HG03378 (cell line): ENCODE measurements around the gene IPO13.

Source experiments
- ATAC-seq: cut with Tn5 transposase; IDR thresholded peaks from one replicate; pipeline ENCODE4 v1.9.1; 2021; ENCODE audit warnings: mild to moderate bottlenecking, moderate library complexity; ENCODE audit not compliant: unreplicated experiment

Gene IPO13

DNA sequence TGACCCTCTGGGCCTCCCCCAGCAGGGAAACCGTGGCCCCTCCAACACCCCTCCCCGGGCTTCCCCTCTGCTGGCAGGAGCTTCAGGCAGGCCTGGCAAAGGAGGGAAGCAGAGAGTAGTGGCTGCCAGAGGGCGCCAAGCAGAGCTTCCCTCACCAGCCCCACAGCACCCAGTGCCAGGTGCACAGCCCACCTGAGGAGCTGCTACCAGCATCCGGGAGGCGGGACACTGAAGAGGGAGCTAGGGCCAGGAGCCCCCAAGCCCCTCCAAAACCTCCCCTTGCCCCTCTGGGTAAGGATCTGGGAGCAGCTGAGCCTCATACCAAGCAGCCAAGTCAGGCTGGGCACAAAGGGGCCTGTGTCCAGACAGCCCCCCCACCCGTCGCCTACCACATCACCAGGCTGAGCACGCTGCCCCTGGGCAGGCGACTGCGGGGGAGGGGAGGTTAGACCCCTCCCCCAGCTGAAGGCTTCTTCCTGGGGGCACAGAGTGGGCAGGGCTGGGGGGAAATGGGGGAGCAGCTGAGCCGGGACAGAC lies 64.3 kb downstream of the IPO13 start:
- no peak for ATAC-seq

DNA sequence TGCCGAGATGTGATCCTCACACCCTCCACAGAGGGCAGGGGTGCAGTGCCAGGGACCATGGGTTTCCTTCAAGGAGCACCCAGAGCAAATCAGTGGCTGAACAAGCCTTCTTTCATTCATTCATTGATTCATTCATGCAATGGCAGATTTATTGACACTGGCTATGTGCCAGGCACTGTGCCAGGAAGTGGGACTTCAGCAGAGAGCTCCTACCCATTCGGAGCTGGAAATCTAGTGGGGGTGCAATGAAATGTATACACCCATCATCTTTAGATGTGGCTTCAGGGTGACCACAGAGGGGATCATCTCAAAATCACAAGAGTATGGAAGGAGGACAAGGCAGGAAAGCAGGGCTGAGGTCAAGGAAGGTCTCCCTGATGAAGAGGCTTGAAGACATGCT lies 65.7 kb downstream of the IPO13 start:
- ATAC-seq: no peak

DNA sequence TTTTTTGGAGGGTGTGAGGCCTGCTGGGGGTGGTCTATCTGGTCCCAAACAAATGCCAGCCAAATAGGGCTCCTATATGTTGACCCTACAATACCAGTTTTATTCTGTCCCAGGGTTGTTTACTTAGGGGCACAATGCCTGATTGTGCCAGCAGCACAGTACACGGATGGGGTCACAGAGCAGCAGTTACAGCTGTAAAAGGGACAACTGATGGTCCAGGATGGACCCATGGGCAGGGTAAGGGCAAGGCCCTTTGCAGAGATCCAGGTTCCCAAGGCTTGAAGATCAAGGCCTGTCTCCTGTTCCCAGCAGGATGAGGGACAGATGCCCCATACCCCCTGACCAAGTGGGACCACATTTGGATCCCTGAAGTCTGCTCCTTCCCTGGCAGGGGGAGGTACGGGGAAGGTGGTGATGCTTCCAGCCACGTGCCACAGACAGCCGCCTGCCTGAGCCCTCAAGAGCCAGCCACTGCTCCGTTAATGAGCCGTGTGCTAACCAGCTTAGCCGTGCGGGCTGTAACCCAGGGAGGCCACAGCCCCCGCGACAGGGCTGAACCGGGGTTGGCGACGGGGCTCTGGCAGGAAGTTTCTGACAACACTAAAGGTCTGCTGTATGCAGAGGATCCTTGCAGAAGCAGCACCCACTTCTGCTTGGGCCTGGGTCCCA lies 66.3 kb downstream of the IPO13 start:
- ATAC-seq: no peak

DNA sequence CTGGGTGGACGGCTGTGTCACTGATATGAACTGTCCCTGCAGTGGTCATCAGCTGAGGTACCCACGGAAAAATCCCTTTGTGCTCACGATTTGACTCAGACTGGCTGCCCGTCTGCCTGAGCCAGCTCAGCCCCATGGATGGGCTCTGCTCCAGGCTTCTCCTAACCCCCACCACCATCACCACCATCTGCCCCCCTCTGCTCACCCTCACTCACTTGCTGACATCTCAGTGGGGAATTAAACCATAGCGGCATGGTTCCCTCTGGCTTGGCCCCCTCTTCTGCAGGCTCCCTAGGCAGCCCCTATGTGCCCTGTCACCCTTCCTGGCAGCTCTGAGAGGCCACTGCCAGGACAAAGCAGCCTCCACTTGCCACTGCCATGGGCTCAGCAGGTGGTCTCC lies 67.2 kb downstream of the IPO13 start:
- ATAC-seq: no peak

DNA sequence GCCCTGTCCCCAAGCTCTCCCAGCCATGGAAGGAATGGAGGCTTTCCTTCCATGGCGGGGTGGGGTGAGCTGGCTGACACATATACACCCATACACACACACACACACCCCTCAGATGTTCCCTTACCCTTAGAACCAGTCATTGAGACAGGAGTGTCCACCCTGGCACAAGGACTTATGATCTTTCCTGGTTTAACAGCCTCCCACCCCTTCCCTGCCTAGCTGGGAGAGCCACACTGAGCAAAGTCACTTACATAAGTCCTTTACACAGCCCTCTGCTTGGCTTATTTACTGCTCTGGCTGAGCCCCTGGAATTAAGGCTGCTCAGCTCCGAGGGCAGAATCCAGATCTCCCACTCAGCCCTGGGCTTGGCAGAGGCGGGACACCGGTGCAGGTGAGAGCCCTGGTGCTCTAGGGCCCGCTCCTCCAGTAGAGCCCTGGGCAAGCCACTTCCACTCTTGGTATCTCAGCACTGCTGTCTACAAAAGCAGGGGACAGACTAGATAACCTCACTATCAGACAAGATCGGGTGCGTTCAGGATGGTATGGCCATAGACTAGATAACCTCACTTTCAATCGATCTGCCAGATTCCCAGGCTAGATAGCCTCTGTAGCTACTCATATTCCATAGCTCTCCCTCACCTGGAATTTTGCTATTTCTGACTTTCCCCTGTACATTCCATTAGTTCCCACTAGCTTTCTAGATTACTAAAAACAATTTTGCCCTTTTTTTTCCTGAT lies 67.8 kb downstream of the IPO13 start:
- ATAC-seq: no peak

DNA sequence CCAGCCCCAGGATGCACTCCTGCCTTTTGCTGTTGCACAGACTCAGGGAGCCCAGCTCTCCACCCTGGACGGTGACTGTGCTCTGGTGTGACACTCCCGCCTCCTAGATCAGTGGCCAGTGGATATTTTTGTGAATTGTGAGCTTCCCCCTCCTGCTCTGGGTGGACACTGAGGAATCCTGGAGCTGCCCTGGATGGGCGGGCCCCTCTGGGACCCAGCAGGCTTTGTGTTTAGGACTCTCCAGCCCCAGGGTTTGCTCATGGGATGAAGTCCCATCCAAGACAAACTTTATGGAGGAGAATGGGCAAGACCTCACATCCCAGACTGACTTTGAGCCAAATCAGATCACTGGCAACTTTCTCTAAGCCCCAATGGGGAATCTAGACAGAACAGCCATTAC lies 68.5 kb downstream of the IPO13 start:
- ATAC-seq: no peak

DNA sequence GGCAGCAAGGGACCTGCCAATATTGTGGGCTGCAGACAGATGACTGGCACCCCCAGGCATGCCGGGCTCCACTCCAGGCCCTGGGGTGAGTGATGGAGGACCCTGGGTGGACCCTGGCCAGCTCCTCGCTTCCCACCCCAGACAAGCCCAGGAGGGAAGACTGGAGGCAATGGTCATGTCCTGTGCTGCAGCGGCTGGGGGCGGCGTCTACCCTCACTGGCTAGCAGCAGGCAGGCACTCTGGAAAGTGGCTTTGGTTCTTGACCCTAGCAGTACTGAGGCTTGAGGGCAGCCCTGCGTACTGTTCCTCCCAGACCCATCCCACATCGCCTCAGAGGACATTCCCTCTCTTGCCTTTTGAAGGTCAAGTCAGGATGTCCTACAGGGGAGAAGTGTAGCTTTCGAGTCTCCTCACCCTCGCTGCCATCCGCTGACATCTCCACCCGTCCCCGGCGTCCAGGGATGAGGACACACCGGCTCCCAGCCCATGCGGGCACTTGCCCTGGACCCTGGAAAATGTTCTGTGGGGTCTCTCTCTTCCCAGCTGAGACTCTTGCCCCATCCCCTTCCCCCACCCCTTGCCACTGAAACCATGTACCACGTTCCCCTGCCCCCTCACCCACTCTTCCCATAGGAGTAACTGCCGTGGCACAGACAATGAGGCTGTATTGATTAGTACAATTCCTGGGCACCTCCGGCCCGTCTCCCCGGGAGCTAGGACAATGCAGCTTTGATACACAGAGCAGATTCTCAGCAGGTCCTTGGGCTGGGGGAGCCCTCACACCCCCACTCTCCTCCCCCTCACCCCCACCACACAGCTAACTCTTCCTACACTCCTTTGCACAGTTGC lies 69.5 kb downstream of the IPO13 start:
- no peak for ATAC-seq

DNA sequence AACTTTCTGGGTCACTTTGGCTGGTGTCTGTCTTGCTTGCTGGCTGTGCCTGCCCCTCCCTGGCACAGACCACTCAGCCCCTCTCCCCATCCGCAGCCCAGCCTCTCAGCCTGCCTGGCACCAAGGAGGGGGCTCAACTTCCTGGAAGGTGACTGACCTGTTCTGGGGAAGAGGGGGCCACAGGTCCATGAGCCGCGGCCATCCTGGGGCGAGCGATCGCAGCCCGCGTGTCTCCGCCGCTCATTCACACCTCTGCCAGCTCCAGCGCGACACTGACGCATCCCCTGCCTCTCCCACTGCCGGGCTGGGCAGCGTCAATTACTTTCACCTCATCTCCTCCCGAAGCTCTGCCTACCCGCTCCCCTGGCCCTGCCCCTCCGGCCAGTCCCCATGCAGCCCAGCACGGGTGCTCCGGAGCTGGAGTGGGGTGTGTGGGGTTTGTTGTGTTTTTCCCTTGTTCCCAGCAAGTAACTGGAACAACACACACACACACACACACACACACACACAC lies 70.2 kb downstream of the IPO13 start:
- ATAC-seq: no peak
